ENCODE results near the gene ERVFRD-1.

GRCh38 chr6:11122380-11122779 is 10.9 kb upstream of the ERVFRD-1 start:
- no peak for TF ChIP-seq CTCF (IDR thresholded peaks at IDR 0.05; ENCODE audit: low read length)
- TF ChIP-seq EZH2 (IDR thresholded peaks at IDR 0.05; ENCODE audit: borderline replicate concordance, low read length) = no peak

Measured in OCI-LY1 (cell line).